ENCODE data around the gene GOLGA6C. TPM values are rescaled to one million over a fixed set of nuclear protein-coding genes. Genes with fewer than 3 reads are reported as not detected.
"Not testable (repeated sequence)": the region's sequence is repeated elsewhere in the genome, so short reads cannot be mapped to it uniquely, and the experiment has no call there.

Gene GOLGA6C
- total RNA-seq, 4 donors from 2014 or later: not detected

DNA sequence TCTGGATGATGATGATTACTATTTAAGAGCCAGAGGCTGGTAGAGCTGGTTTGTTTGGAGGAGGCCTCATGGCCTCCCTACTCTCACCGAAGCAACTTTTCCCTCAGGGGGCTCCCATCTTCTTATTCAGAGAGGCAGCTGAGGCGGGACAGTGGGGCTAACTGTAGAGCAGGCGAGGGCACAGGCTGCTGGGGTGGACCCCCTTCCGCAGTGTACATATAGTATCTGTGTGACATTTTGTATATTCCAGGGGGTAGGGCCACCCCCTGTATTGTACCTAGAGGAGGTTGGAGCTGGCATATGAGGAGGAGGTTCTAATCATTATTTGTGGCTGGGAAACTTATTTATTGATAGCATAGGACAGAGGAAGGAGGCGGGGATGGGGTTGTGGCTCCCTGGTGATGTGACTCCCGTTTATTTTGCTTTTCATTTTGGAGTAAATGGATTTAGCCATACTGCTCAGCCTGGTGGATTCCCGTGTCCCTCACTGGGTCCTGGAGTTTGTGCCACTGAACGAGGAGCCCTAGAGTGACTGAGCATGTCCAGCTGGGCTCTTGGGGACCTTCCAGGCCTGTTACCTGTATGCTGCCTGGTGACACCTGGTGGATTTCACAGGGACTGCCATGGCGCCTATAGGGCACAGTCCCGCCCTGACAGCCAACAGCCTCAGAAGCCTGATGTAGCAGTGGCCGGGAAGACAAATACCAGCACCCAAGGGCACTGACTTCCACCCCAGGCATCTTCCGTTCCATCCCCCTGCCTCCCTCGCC is 40.6 kb downstream of the GOLGA6C start:
- H3K27me3 ChIP-seq; H3K9me3 ChIP-seq; H3K4me3 ChIP-seq; in situ Hi-C loops (cut with MboI; ENCODE audit: low pct_ligation_motif_present in 1 of 4, low pct_unique_long_range_greater_than_20kb in 1 of 4, low sequenced_read_pairs in 3 of 4); H3K4me1 ChIP-seq; H3K36me3 ChIP-seq; intact Hi-C loops (cut with DNase I; ENCODE audit: low total_unique reads); DNase-seq; H3K27ac ChIP-seq: not testable (repeated sequence)
- WGBS, 2 donors (ENCODE audit: low coverage in 1 of 2): 81% methylated on average over 6 of the region's 13 CpGs; no CpG with 5 or more reads in 1 of the 2 donors

- H3K9me3 ChIP-seq; H3K4me1 ChIP-seq; H3K27me3 ChIP-seq; H3K36me3 ChIP-seq; in situ Hi-C loops (cut with MboI; ENCODE audit: low pct_ligation_motif_present in 1 of 4, low pct_unique_long_range_greater_than_20kb in 1 of 4, low sequenced_read_pairs in 3 of 4); H3K4me3 ChIP-seq; H3K27ac ChIP-seq; intact Hi-C loops (cut with DNase I; ENCODE audit: low total_unique reads): not testable (repeated sequence)
- peak; percentile 74 for DNase-seq
- TF ChIP-seq, protein P1, sequence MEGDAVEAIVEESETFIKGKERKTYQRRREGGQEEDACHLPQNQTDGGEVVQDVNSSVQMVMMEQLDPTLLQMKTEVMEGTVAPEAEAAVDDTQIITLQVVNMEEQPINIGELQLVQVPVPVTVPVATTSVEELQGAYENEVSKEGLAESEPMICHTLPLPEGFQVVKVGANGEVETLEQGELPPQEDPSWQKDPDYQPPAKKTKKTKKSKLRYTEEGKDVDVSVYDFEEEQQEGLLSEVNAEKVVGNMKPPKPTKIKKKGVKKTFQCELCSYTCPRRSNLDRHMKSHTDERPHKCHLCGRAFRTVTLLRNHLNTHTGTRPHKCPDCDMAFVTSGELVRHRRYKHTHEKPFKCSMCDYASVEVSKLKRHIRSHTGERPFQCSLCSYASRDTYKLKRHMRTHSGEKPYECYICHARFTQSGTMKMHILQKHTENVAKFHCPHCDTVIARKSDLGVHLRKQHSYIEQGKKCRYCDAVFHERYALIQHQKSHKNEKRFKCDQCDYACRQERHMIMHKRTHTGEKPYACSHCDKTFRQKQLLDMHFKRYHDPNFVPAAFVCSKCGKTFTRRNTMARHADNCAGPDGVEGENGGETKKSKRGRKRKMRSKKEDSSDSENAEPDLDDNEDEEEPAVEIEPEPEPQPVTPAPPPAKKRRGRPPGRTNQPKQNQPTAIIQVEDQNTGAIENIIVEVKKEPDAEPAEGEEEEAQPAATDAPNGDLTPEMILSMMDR (IDR thresholded peaks at IDR 0.05): peak; percentile 38 to 63 (median 60)
- WGBS, 2 donors (ENCODE audit: low coverage in 1 of 2): 0% methylated on average over 3 of the region's 6 CpGs; no CpG with 5 or more reads in 1 of the 2 donors
Measured at GRCh38 chr15:75299311-75299688, 41.2 kb downstream of the GOLGA6C start.

DNA sequence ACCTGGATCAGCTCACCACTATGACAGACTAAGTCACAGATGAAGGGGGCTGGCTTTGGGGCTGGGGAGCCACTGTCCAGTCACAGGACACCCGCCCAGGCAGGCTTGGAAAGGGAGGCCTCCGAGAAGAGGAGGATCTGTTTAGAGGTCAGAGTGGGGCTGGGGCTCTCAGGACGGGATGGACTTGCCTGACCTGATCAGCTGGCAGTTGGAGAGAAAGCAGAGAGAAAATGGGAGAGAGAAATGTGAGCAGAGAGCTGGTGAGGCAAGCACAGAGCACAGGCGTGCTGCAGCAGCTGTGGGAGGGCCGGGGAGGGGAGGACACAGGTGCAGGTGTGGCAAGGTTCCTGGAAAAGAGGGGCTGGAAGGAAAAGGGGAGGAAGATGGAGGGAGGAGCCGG is 41.9 kb downstream of the GOLGA6C start:
- H3K27me3 ChIP-seq; DNase-seq; H3K27ac ChIP-seq; intact Hi-C loops (cut with DNase I; ENCODE audit: low total_unique reads); H3K4me1 ChIP-seq; H3K4me3 ChIP-seq; H3K36me3 ChIP-seq; H3K9me3 ChIP-seq: not testable (repeated sequence)
- 0 to 53% methylated on average over 1 to 6 of the region's 6 CpGs for WGBS, 2 donors (ENCODE audit: low coverage in 1 of 2)
- in situ Hi-C loops (cut with MboI; ENCODE audit: low pct_ligation_motif_present in 1 of 4, low pct_unique_long_range_greater_than_20kb in 1 of 4, low sequenced_read_pairs in 3 of 4): loop anchor here in 2 of 4 donors (25.0 kb wide), 2 partner anchors 288 to 1238 kb away; partner anchors contain the start of gene PPCDC (in 1 of the 2)

DNA sequence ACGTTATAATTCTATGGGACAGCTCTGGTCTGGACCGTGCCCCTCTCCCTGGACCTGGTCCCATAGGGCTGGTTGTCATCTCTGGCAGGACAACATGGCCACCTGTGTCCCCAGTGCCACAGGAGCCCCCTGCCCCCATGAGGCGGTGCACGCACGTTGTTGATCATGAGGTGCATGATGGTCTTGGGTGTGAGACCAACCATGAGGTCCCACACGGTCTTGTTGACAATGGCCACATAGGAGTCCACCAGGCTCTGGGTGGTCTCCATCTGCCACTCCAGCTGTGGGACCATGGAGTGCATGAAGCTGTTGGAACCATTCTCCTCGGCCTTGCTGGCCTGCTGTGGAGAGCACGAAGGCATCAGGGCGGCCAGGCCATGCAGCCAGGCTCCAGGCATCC is 44.2 kb downstream of the GOLGA6C start:
- in situ Hi-C loops (cut with MboI; ENCODE audit: low pct_ligation_motif_present in 1 of 4, low pct_unique_long_range_greater_than_20kb in 1 of 4, low sequenced_read_pairs in 3 of 4): loop anchor here in 2 of 4 donors (25.0 kb wide), 2 partner anchors 290 to 1240 kb away; partner anchors contain the start of gene PPCDC (in 1 of the 2)
- intact Hi-C loops (cut with DNase I; ENCODE audit: low total_unique reads): no loop called here
- DNase-seq: no peak
- TF ChIP-seq EP300 (IDR thresholded peaks at IDR 0.05; ENCODE audit: low read depth): no peak
- no peak for TF ChIP-seq POLR2A (IDR thresholded peaks at IDR 0.05)
- no peak for TF ChIP-seq POLR2AphosphoS5 (IDR thresholded peaks at IDR 0.05)
- TF ChIP-seq, protein P1 (IDR thresholded peaks at IDR 0.05): no peak
- no peaks in the 10 kb centered on the region for H3K36me3 ChIP-seq
- no peaks in the 10 kb centered on the region for H3K4me1 ChIP-seq
- no peak overlapping the region for H3K4me3 ChIP-seq
- H3K27me3 ChIP-seq: peaks cover 17% of the 10 kb centered on the region
- H3K27ac ChIP-seq: no peak overlapping the region
- WGBS, 2 donors (ENCODE audit: low coverage in 1 of 2): 86 to 100% methylated on average over 2 to 8 of the region's 9 CpGs
- H3K9me3 ChIP-seq: no peaks in the 10 kb centered on the region

DNA sequence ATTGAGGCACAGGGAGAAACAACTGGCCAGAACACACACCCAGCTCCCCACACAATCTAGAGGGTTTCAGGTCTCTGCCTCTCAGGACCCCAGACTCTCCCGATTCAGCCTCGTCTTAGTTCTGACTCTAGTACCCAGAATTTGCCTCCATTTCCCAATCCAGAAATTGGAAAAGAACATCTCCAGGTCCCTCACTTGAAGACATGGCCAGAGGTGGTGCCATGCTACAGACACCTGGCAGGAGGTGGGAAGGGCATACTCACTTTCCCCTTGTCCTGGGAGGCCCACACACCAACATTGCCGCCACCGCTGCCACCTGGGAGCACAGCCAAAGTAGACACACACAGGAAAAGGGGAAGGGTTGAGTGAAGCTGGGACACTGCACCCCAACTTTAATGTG is 44.6 kb downstream of the GOLGA6C start:
- H3K36me3 ChIP-seq; H3K4me1 ChIP-seq; DNase-seq; H3K27ac ChIP-seq; H3K9me3 ChIP-seq; H3K4me3 ChIP-seq; intact Hi-C loops (cut with DNase I; ENCODE audit: low total_unique reads): not testable (repeated sequence)
- in situ Hi-C loops (cut with MboI; ENCODE audit: low pct_ligation_motif_present in 1 of 4, low pct_unique_long_range_greater_than_20kb in 1 of 4, low sequenced_read_pairs in 3 of 4): loop anchor here in 2 of 4 donors (25.0 kb wide), 2 partner anchors 290 to 1240 kb away; partner anchors contain the start of gene PPCDC (in 1 of the 2)
- H3K27me3 ChIP-seq: peaks cover 18% of the 10 kb centered on the region
- WGBS, 2 donors (ENCODE audit: low coverage in 1 of 2): 100% methylated on average over 4 of the region's 4 CpGs; no CpG with 5 or more reads in 1 of the 2 donors
